GM19043 (cell line): ENCODE data around the gene SRGAP1.
"Not testable (repeated sequence)": the region's sequence is repeated elsewhere in the genome, so short reads cannot be mapped to it uniquely, and the experiment has no call there.

Experiments used
- ATAC-seq: cut with Tn5 transposase; IDR thresholded peaks from one replicate; pipeline ENCODE4 v1.9.1; 2021; ENCODE audit warnings: low read depth; ENCODE audit not compliant: unreplicated experiment

Gene SRGAP1

DNA sequence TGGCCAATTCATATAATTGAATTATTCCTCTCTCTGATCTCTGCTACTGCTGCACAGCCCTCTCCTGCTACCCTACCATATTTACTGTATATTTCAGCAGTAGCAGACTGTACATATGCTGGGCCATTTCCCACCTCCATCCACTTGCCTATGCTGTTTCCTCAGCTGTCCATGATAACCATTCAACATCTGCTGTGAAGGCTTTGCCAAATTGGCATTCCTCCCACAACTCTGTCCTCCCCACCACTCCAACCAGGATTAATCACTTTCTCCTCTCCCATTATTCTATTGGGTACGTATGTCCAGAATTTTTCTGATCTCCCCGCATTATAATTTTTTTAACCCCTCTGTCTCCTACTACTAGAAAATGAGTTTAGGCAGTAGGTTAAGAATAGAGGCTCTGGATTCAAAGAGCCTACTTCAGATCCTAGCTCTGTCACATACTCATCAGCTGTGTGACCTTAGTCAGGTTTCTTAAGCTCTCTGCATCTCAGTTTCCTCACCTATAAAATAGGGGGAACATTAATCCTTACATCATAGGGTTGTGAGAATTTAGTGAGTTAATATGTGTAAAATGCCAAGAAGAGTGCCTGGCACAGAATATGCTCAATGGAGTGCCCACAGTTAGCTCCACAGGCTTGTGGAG lies 254.3 kb downstream of the SRGAP1 start:
- no peak for ATAC-seq

DNA sequence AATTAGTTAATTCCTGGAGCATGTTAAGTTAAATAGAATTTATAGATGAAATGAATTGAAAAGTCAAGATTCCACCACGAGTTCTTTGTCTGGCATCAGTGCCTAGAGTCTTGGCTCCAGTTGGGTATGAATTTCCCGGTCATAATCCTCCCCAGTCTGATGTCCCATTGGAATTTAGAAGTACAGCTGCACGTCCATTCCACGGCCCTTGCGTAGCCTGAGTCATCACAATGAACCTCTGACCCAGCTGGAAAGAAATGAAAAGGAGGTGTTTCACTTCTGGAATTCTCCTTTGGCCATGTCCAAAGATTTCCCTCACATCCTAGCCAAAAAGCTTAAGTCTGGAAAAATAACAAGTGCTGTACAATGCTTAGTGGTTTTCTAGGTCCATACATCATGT lies 254.9 kb downstream of the SRGAP1 start:
- ATAC-seq: no peak

DNA sequence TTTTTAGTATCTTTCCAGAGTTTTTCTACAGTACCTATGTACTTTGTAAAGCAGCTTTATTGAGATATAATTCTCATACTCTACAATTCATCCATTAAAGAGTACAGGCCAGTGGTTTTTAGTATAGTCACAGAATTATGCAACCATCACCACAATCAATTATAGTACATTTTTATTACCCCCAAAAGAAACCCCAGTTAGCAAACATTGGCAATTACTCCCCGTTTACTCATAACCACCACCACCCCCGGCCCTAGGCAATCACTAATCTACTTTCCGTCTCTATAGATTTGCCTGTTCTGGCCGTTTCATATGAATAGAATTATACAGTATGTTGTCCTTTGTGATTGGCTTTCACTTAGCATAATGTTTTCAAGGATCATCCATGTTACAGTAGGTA lies 257.8 kb downstream of the SRGAP1 start:
- ATAC-seq: no peak

DNA sequence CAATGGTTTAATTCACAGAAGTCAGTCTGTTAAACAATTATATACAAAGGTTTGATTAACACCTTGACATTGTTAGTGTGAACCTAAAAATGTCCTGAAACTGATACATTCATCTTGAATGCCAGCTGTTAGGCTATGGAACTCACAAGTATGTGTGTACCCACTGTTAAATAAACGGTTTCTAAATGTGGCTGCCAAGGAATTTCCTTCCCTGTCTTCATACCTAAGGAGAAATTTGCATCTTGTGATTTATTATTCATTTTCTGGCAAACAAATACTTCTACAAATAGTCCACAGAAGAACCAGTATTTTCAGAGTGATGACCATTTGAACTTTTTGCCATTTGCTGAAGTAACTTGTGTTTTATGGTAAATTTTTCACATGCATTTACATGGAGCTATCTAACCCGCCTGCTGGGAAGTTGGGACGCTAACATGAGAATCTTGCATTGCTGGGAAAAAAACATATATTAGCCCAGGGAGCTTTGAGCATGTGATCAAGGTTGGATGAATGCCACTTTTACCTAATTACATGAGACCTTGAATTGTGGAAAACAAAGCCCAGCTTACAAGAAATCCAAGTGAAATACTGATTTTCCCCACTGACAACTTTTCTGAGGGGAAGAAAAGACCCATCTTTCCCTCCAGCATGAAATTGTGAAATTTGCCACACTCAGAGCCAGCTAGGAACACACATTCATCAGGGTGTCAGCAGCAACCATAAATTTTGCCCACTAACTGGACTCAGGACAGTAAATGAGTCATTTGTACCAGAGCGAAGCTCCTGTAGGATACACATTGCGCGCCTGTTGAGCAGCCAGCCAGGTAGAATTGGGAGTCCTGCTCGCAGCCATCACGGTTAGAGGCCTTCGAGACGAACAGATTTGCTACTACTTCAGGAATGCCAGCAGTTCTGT lies 259.6 kb downstream of the SRGAP1 start:
- no peak for ATAC-seq

DNA sequence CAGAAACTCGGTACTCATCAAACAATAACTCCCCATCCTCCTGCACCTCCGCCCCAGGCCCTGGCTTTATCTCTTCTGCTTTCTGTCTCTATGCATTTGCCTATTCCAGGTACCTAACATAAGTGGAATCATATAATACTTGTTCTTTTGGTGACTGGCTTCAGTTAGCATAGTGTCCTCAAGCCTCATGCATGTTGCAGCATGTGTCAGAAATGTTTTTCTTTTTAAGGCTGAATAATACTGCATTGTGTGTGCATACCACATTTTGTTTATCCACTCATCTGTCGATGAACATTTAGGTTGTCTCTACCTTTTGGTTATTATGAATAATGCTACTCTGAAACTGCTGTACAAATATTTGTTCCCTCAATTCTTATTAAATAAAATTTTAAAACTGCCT lies 260.5 kb downstream of the SRGAP1 start:
- ATAC-seq: no peak

DNA sequence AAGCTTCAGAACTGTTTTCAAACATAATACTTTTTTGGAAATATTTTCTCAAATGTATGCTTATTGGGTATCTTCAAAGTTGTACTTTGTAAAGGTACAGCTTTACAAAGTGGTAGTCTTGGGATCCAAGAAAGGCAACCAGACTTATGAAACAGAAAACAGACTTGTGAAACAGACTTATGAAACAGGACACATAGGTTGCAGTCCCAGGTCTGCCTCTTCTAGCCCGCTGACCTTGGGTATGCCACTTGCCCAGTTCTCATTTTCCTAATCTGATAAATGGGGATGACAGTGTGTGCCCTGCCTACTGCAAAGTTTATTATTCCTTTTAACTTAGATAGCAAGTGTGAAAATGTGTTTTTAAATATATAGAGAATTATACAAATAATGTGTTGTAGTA lies 263.3 kb downstream of the SRGAP1 start:
- ATAC-seq: no peak

DNA sequence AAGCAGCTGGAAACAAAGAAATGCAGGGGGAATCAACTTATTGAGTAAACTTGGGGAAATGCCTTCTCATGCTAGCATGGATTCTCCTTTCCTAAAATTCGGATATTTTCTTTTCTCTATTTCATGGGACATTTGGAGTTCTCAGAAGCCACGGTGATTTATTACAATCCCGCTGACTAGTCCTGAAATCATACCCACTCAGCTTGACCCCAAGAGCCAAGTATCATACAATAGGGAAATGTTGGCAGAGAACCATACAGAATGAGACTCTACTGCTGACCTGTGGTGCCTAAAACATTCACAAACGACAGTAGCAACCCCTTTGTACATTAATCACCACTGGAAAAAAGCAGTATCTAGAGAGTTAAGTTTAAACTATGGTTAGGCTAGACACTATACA lies 265.2 kb downstream of the SRGAP1 start:
- no peak for ATAC-seq

DNA sequence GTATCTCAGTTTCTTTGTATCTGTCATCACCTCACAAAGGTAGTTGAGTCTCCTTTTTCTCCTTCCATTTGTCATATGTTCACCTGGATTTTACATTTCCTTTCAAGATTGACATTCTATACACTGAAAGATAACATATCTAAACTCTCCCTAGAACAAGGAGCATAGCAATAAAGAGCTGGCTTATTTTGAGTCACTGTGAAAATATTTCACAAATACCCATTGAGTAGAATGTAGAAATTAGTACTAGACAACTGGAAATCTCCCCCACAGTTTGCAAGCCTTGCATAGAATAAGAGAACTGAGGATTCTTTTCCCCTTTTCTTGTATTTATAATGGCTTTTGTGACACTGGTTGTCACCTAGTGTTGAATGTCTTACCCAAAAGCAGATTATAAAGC lies 266.4 kb downstream of the SRGAP1 start:
- no peak for ATAC-seq

DNA sequence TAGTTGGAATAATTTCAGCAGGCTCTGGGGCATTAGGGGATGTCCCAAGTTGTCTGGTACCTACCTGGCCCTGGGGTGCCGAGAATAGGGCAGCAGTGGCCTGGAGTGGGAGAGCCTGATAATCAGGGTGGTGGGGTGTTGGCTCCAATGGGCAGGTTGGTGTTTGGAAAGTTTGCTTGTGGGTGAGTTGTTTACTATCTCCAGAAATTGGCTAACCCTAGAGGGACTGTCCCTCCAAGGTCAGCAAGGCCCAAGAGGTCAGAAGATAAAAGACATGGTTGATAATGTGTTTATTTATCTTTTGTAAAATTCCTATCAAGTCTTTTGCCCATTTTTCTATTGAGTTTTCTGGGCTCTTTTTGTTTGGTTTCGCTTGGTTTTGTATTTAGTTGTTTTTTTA lies 272.5 kb downstream of the SRGAP1 start:
- ATAC-seq: no peak

DNA sequence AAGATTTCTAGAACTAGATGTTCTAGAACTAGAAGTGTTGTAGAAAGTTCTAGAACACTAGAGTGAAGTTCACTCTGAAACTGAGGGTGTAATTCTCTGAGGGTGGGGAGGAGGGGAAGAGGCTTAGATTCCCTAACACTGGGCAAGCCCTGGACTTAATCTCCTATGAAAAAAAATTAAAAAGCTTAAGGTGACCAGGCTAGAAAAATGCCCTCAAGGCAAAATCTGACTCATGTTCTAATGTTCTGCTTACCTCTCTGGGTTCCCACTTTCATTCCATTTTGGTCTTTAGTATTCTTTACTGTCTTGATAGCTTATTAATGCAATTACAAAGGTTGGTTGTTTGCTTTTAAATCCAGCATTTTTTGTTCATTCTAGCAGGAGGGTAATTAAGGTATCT lies 276.1 kb downstream of the SRGAP1 start:
- ATAC-seq: no peak

DNA sequence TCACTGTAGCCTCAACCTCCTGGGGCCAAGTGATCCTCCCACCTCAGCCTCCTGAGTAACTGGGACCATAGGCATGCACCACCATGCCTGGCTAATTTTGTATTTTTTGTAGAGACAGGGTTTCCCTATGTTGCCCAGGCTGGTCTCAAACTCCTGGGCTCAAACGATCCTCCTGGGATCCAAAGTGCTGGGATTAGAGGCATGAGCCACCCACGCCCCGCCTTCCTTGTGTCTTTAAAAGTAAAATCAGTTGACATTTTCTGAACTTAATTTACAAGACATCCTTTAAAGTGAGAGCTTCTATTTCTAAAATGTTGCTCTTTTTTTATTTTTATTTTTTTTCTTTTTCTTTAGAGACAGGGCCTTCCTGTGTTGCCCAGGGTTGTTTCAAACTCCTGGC lies 276.6 kb downstream of the SRGAP1 start:
- ATAC-seq: not testable (repeated sequence)

DNA sequence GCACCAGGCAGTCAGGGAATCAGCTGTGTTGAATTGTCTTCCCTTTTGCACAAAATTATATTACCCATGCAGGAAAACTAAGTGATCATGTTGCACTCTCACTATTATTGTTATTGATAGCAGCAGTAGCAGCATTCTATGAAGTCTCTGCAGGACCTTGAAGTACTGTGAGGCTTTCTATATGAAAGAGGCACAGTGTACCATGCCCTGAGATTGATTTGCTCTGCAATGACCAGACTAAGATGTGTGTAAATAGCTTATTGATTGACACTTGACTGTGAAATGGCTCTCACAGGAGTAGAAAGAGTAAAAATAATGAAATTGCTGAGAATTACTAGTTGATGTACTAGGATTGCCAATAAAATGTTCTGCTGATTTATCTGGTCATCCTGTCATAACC lies 277.7 kb downstream of the SRGAP1 start:
- ATAC-seq: no peak

DNA sequence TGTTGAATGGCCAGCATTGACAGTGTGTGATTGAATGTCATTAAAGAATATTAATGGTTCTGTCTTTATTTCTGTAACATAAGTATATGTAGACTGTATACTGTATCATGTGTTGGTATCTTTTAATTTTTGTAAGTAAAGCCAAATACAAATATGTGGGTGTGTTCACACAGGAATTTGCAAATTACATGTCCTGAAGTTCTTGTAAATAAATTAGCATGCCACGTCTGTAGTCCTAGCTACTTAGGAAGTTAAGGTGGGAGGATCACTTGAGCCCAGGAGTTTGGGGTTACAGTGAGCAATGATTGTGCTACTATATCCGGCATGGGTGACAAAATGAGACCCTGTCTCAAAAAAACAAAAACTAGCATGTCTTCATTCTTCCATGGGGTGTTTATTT lies 278.5 kb downstream of the SRGAP1 start:
- ATAC-seq: no peak

DNA sequence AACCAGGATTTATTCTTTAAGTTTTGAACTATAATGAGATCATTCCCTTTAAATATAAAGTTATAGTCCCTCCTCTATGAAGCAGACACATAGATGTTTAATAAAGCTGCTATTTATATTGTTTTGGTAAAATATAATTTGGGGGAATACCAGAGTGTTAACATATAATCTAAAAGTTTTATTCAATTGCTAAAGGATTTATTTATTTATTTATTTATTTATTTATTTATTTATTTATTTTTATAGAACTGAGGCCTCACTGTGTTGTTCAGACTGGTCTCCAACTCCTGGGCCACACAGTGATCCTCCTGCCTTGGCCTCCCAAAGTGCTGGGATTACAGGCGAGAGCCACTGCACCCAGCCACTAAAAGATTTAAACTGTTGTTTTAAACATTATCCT lies 278.9 kb downstream of the SRGAP1 start:
- ATAC-seq: no peak

DNA sequence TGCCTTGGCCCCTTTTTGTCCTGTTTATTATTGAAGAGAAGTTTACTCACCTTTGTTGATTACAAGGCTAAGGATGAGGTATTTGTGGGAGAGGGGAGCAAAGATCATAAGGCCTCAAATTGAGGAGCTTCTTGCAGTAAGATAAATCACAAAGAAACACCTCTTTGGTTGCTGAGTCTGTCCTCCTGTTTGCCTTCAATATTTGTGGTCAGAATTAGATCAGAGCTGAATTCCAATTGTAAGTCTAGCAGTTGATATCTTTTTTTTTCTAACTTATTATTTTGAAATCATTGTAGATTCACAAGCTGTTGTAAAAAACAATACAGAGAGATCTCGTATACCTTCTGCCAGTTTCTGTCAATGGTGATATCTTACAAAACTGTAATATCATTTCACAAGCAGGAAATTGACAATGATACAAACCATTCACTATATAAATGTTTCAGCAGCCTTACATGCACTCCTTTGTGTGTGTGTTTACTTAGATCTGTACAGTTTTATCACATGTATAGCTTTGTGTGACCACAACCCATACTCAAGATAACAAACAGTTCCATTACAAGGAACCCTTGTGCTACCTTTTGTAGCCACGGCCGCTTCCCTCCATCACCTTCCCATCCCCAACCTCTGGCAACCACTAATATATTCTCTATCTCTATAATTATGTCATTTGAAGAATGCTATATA lies 280.2 kb downstream of the SRGAP1 start:
- ATAC-seq: no peak

DNA sequence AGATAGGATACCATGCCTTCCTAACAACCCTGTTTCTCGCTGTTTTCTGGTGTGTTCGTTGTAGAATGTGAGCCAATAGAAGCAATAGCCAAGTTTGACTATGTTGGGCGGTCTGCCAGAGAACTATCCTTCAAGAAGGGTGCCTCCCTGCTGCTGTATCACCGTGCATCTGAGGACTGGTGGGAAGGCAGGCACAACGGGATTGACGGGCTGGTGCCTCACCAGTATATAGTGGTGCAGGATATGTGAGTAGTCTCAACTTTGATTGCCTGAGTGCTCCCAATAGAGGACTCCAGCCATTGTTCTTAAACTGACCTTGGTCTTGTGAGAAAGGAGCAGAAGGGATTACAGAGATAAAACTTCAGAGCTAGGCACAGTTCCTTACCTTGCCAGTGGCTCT lies 281.4 kb downstream of the SRGAP1 start:
- no peak for ATAC-seq

DNA sequence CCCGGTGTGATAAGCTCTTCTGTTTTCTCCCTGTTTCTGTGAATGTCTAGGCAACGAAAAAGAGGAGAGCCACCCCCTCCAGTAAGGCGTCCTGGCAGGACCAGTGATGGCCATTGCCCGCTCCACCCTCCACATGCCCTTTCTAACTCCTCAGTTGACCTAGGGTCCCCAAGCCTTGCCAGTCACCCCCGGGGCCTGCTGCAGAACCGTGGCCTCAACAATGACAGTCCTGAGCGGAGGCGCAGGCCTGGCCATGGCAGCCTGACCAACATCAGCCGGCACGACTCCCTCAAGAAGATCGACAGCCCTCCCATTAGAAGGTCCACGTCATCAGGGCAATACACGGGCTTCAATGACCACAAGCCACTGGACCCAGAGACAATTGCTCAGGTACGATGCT lies 283.3 kb downstream of the SRGAP1 start:
- no peak for ATAC-seq

DNA sequence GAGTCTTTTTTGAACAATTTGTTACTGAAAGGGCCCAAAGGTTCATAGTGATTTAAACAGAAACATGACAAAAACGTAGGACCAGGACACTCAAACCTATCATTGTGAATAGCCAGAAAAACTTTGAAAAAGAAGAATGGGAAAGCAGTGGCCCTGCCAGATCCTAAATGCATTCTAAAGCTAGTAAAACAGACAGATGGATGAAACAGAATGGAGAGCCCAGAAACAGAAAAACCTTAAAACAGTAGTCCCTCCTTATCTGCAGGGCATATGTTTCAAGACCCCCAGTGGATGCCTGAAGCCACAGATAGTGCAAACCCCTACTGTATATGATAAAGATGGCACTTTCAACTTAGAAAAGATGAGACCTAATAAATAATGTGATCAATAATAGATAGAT lies 283.9 kb downstream of the SRGAP1 start:
- no peak for ATAC-seq

DNA sequence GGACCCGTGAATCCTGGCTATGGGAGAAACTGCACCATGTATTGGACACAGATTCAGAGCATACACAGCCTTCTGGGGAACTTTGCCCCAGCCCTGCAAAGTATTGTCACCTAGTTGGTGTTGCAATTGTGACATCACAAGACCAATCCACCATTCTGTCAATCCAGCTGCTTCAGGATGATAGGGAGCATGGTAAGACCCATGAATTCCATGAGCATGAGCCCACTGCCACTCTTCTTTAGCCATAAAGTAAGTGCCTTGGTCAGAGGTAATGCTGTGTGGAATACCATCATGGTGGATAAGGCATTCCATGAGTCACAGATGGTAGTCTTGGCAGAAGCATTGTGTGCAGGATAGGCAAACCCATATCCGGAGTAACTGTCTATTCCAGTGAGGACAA lies 286.0 kb downstream of the SRGAP1 start:
- not testable (repeated sequence) for ATAC-seq

DNA sequence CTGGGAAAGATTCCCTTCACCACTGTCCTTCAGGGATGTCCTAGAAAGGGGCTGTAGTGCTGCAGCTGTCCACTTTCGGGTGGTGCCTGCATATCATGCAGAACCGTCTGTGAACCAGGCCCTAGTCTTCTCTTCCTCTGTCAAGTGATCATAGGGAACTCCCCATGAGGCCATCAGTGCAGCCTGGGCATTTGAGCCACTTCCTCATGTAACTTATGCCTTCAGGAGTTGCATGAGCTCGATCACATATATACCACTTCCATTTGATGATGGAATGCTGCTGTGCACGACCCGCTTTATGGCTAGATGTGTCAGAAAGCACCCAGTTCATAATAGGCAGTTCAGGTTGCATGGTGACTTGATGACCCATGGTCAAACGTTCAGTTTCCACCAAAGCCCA lies 287.0 kb downstream of the SRGAP1 start:
- ATAC-seq: not testable (repeated sequence)

DNA sequence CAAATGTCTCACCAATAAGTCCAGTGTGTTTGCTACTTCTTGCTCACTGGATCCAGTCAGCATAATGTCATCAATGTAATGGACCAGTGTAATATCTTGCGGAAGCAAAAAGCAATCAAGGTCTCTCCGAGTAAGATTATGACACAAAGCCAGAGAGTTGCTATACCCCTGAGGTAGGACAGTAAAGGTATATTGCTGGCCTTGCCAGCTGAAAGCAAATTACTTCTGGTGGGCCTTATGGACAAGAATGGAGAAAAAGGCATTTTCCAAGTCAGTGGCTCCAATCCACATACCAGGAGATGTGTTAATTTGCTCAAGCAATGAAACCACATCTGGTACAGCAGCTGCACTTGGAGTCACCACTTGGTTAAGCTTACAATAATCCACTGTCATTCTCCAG lies 288.2 kb downstream of the SRGAP1 start:
- ATAC-seq: not testable (repeated sequence)

DNA sequence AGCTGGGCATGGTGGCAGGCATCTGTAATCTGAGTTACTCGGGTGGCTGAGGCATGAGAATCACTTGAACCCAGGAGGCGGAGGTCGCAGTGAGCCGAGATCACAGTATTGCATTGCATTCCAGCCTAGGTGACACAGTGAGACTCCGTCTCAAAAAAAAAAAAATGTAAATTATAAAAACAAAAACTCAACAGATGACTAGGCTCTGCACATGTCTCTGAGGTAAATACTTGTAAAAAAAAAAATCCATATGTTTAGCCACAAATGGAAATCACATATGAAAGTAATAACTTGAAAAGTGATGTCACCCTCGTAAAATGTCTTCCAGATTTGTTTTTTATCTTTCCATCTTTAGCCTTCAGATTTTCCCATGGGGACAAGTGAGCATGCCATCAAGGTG lies 292.6 kb downstream of the SRGAP1 start:
- ATAC-seq: no peak
